ENCODE data around the gene AMH. TPM values are rescaled to one million over a fixed set of nuclear protein-coding genes. Genes with fewer than 3 reads are reported as not detected.
A peak's percentile ranks its signal among the peaks of the same experiment; 100 is the strongest.

AMH gene
- total RNA-seq, 2 experiments from 2014 or later = 3.3 to 3.5 TPM

DNA sequence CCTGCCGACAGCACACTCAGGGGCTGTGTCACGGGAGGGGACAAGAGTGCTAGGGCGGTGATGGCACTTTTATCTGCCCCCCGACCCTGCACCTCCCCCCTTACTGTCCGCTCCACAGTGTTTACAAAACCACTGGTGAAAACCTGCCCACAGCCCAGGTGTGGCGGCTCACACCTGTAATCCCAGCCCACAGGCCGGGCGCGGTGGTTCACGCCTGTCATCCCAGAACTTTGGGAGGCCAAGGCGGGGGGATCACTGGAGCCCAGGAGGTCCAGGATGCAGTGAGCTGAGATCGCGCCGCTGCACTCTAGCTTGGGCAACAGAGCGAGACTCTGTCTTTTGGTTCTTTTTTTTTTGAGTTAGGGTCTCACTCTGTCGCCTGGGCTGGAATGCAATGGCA lies 47.0 kb downstream of the AMH start:
- ATAC-seq (ENCODE audit: poor library complexity) = no peak

DNA sequence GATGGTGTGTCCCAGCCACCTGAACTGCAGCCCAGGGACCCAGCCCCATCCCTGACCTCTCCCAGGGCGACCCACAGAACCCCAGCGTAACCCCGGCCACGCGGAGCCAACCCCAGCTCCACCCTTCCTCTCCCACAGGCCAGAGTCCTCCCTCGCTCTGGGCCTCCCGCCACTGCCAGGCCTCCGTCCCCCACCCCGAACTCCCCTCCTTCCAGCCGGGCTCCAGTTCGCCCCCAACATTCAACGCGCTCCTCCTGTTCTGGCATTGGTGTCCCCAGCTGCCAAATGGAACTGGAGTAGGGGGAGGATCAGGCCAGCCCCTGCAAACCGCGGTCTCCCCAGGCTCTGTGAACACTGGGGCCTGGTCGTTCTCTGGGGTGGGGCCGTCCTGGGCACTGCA lies 51.4 kb downstream of the AMH start:
- DNase-seq = peak in 1 of 14 experiments; percentile 16
- Histone ChIP-seq H3K9me3 (ENCODE audit: control insufficient read depth in 1 of 2, insufficient read depth in 1 of 2, low read length in 2 of 2) (peaks cover 0 to 6% of the 10 kb centered on the region in 2 experiments), H3K36me3 (ENCODE audit: insufficient read depth, low read length) (no peaks in the 10 kb centered on the region), H3K4me3 (ENCODE audit: low read length) (no peak overlapping the region), H3K27ac (ENCODE audit: low read depth in 1 of 2, low read length in 2 of 2) (no peak overlapping the region), H3K4me1 (ENCODE audit: insufficient read depth, low read length) (peaks cover 18% of the 10 kb centered on the region), H3K27me3 (ENCODE audit: control insufficient read depth in 1 of 2, insufficient read depth in 2 of 2, low read length in 2 of 2) (peaks cover 15 to 19% of the 10 kb centered on the region in 2 experiments)
- no peak for ATAC-seq (ENCODE audit: poor library complexity)
- Mint-ChIP-seq H3K4me1 (ENCODE audit: low read depth) (peaks cover 7% of the 10 kb centered on the region), H3K36me3 (ENCODE audit: low read depth) (no peaks in the 10 kb centered on the region), H3K27ac (no peak overlapping the region), H3K27me3 (peaks cover 27% of the 10 kb centered on the region), H3K4me3 (no peak overlapping the region), H3K9me3 (no peaks in the 10 kb centered on the region)
- intact Hi-C loops (cut with DNase I, micrococcal nuclease) = no loop called here
- ChIA-PET POLR2A (no interaction called here), CTCF (interaction anchor here (0.7 kb wide), 1 partner anchor 147 kb away, joined by 3 read pairs; no protein-coding TSS in a partner anchor)
- TF ChIP-seq, protein P1, sequence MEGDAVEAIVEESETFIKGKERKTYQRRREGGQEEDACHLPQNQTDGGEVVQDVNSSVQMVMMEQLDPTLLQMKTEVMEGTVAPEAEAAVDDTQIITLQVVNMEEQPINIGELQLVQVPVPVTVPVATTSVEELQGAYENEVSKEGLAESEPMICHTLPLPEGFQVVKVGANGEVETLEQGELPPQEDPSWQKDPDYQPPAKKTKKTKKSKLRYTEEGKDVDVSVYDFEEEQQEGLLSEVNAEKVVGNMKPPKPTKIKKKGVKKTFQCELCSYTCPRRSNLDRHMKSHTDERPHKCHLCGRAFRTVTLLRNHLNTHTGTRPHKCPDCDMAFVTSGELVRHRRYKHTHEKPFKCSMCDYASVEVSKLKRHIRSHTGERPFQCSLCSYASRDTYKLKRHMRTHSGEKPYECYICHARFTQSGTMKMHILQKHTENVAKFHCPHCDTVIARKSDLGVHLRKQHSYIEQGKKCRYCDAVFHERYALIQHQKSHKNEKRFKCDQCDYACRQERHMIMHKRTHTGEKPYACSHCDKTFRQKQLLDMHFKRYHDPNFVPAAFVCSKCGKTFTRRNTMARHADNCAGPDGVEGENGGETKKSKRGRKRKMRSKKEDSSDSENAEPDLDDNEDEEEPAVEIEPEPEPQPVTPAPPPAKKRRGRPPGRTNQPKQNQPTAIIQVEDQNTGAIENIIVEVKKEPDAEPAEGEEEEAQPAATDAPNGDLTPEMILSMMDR (IDR thresholded peaks at IDR 0.05) = no peak

More for the DNA sequence above, 47.0 kb downstream of the AMH start:
- Mint-ChIP-seq H3K4me3 (no peak overlapping the region), H3K9me3 (no peaks in the 10 kb centered on the region), H3K27me3 (no peaks in the 10 kb centered on the region), H3K27ac (no peak overlapping the region), H3K36me3 (ENCODE audit: low read depth) (peaks cover 20% of the 10 kb centered on the region), H3K4me1 (ENCODE audit: low read depth) (peaks cover 6% of the 10 kb centered on the region)
- Histone ChIP-seq H3K27me3 (ENCODE audit: control insufficient read depth in 1 of 2, insufficient read depth in 2 of 2, low read length in 2 of 2) (no peaks in the 10 kb centered on the region), H3K36me3 (ENCODE audit: insufficient read depth, low read length) (peaks cover 10% of the 10 kb centered on the region), H3K9me3 (ENCODE audit: control insufficient read depth in 1 of 2, insufficient read depth in 1 of 2, low read length in 2 of 2) (no peaks in the 10 kb centered on the region), H3K27ac (ENCODE audit: low read depth in 1 of 2, low read length in 2 of 2) (no peak overlapping the region), H3K4me1 (ENCODE audit: insufficient read depth, low read length) (peaks cover 12% of the 10 kb centered on the region), H3K4me3 (ENCODE audit: low read length) (no peak overlapping the region)
- POLR2A ChIA-PET = interaction anchor here (0.8 kb wide), 1 partner anchor 26 kb away, joined by 3 read pairs; no protein-coding TSS in a partner anchor
- no peak for DNase-seq
- CTCF ChIA-PET = no interaction called here
- TF ChIP-seq, protein P1 (IDR thresholded peaks at IDR 0.05) = no peak
- intact Hi-C loops (cut with DNase I, micrococcal nuclease) = no loop called here

Small RNA genes lying within 50 kb of the gene (microRNA-seq; reads per million reads assigned to microRNA genes)
- gene MIR1227 (ENCODE audit: borderline microRNAs expressed, borderline replicate concordance) (0.61 reads per million), gene MIR4321 (ENCODE audit: borderline microRNAs expressed, borderline replicate concordance) (not detected)

Other genes starting within 250 kb of the AMH start
- gene BTBD2, start 233.6 kb upstream of the AMH start, total RNA-seq = 10 to 100 TPM; 44.4 to 44.9 TPM
- gene MKNK2, start 198.1 kb upstream of the AMH start, total RNA-seq = 100 to 1,000 TPM; 325 to 347 TPM
- 10 to 100 TPM; 96.4 to 97.3 TPM for gene MOB3A, start 153.0 kb upstream of the AMH start, total RNA-seq
- 10 to 100 TPM; 17.4 to 17.9 TPM for gene IZUMO4, start 152.4 kb upstream of the AMH start, total RNA-seq
- 10 to 100 TPM; 41.8 to 41.9 TPM for gene AP3D1, start 97.8 kb upstream of the AMH start, total RNA-seq
- gene DOT1L, start 85.4 kb upstream of the AMH start, total RNA-seq = 10 to 100 TPM; 20.9 to 24.8 TPM
- 10 to 100 TPM; 21.4 to 23.2 TPM for gene PLEKHJ1, start 13.0 kb upstream of the AMH start, total RNA-seq
- gene SF3A2, start 12.5 kb upstream of the AMH start, total RNA-seq = 100 to 1,000 TPM; 186 to 194 TPM
- gene JSRP1, start 7.1 kb downstream of the AMH start, total RNA-seq = under 1 TPM; 0.56 to 0.58 TPM
- not detected for gene PEAK3, start 32.9 kb downstream of the AMH start, total RNA-seq
- under 1 TPM; 0.33 to 0.39 TPM for gene LINGO3, start 58.8 kb downstream of the AMH start, total RNA-seq
- 10 to 100 TPM; 73.6 to 80.1 TPM for gene LSM7, start 79.3 kb downstream of the AMH start, total RNA-seq
- gene SPPL2B, start 79.4 kb downstream of the AMH start, total RNA-seq = 100 to 1,000 TPM; 106 to 111 TPM
- not detected for gene TMPRSS9, start 110.9 kb downstream of the AMH start, total RNA-seq
- 10 to 100 TPM; 17.3 to 22.3 TPM for gene TIMM13, start 178.3 kb downstream of the AMH start, total RNA-seq
- 1 to 10 TPM; 9.7 to 10.0 TPM for gene LMNB2, start 207.6 kb downstream of the AMH start, total RNA-seq
- 100 to 1,000 TPM; 284 to 285 TPM for gene GADD45B, start 226.8 kb downstream of the AMH start, total RNA-seq

All from CD4-positive, alpha-beta T cell (primary cell).